Islet of Langerhans (tissue), 1 donor: Measurements from ENCODE around the gene DBI.
"Not testable (repeated sequence)": the region's sequence is repeated elsewhere in the genome, so short reads cannot be mapped to it uniquely, and the experiment has no call there.

Experiments used
- FAIRE-seq: peaks from one replicate; lab custom pipeline; 2011; peaks lifted over from hg19 to GRCh38; lab: Jason Lieb, UNC

Gene DBI

GRCh38 chr2:119402645-119403560 is 36.1 kb downstream of the DBI start:
- no peak for FAIRE-seq

GRCh38 chr2:119403618-119404017 is 36.8 kb downstream of the DBI start:
- not testable (repeated sequence) for FAIRE-seq

- no peak for FAIRE-seq
These were observed 38.4 kb downstream of the DBI start for GRCh38 chr2:119405151-119405550.

- FAIRE-seq, result peak; percentile 97
These were observed 40.8 kb downstream of the DBI start for GRCh38 chr2:119407430-119408220.

- FAIRE-seq, result no peak
These were observed 41.4 kb downstream of the DBI start for GRCh38 chr2:119408221-119408619.

- FAIRE-seq, result no peak
These were observed 42.7 kb downstream of the DBI start for GRCh38 chr2:119409506-119409905.

- no peak for FAIRE-seq
These were observed 48.1 kb downstream of the DBI start for GRCh38 chr2:119414894-119415293.

- no peak for FAIRE-seq
These were observed 48.9 kb downstream of the DBI start for GRCh38 chr2:119415630-119416029.

GRCh38 chr2:119416299-119416923 is 49.6 kb downstream of the DBI start:
- FAIRE-seq, result no peak

GRCh38 chr2:119417908-119418307 is 51.1 kb downstream of the DBI start:
- FAIRE-seq, result no peak

- FAIRE-seq, result no peak
These were observed 52.3 kb downstream of the DBI start for GRCh38 chr2:119419065-119419464.

GRCh38 chr2:119419803-119420508 is 53.2 kb downstream of the DBI start:
- FAIRE-seq, result no peak

- FAIRE-seq, result no peak
These were observed 54.5 kb downstream of the DBI start for GRCh38 chr2:119421304-119421703.

- FAIRE-seq, result no peak
These were observed 55.0 kb downstream of the DBI start for GRCh38 chr2:119421741-119422140.
